GM23248 (cell line): ENCODE results near the gene NFIA.

Experiments used
- EZH2 ChIP-seq: fragments of 200-600 bp; sonication (generic); IDR thresholded peaks from 2 replicates; pipeline ENCODE4 v1.6.1; 2018; ENCODE audit warnings: antibody characterized with exemption, mild to moderate bottlenecking; ENCODE audit not compliant: insufficient read depth, poor library complexity, severe bottlenecking
- EZH2phosphoT487 ChIP-seq: fragments of 200-600 bp; sonication (generic); IDR thresholded peaks from 2 replicates; pipeline ENCODE4 v1.6.1; 2018; ENCODE audit warnings: antibody characterized with exemption, moderate library complexity, mild to moderate bottlenecking, low read depth; ENCODE audit not compliant: insufficient read depth

GRCh38 chr1:61487801-61488200 lies 405.4 kb downstream of the NFIA start:
- TF ChIP-seq EZH2 (no peak), EZH2phosphoT487 (no peak)
